RCC 7860 (cell line): ENCODE measurements around the gene CXCL14.

Source experiments
- DNase-seq: peaks from one replicate; pipeline ENCODE4 v3.0.0-alpha.2; 2015; ENCODE audit warnings: low spot score
- FAIRE-seq: peaks from 2 replicates; lab custom pipeline; 2012; peaks lifted over from hg19 to GRCh38; lab: Jason Lieb, UNC

The CXCL14 gene

GRCh38 chr5:135598691-135599395 is 20.1 kb upstream of the CXCL14 start:
- DNase-seq = no peak
- FAIRE-seq = no peak

GRCh38 chr5:135596788-135597187 is 18.0 kb upstream of the CXCL14 start:
- FAIRE-seq (no peak), DNase-seq (no peak)

GRCh38 chr5:135596157-135596763 is 17.5 kb upstream of the CXCL14 start:
- FAIRE-seq (no peak), DNase-seq (no peak)

GRCh38 chr5:135594416-135594960 is 15.7 kb upstream of the CXCL14 start:
- FAIRE-seq = no peak
- DNase-seq = no peak

GRCh38 chr5:135593886-135594285 is 15.1 kb upstream of the CXCL14 start:
- FAIRE-seq (no peak), DNase-seq (no peak)

GRCh38 chr5:135593141-135593540 is 14.3 kb upstream of the CXCL14 start:
- FAIRE-seq = no peak
- no peak for DNase-seq

GRCh38 chr5:135592312-135593045 is 13.7 kb upstream of the CXCL14 start:
- FAIRE-seq = no peak
- no peak for DNase-seq

- DNase-seq (no peak), FAIRE-seq (no peak)
These were observed 12.5 kb upstream of the CXCL14 start for GRCh38 chr5:135591277-135591676.

- FAIRE-seq (no peak), DNase-seq (no peak)
These were observed 10.4 kb upstream of the CXCL14 start for GRCh38 chr5:135589152-135589551.

- DNase-seq (no peak), FAIRE-seq (no peak)
These were observed 9.2 kb upstream of the CXCL14 start for GRCh38 chr5:135587721-135588663.

GRCh38 chr5:135584918-135585317 is 6.1 kb upstream of the CXCL14 start:
- no peak for DNase-seq
- FAIRE-seq = no peak

GRCh38 chr5:135584276-135584675 is 5.5 kb upstream of the CXCL14 start:
- no peak for FAIRE-seq
- DNase-seq = no peak

GRCh38 chr5:135582099-135582781 is 3.4 kb upstream of the CXCL14 start:
- DNase-seq (no peak), FAIRE-seq (no peak)

GRCh38 chr5:135578305-135578684 is 496 bp downstream of the CXCL14 start:
- no peak for FAIRE-seq
- DNase-seq = no peak

- FAIRE-seq (no peak), DNase-seq (no peak)
These were observed 1.4 kb downstream of the CXCL14 start for GRCh38 chr5:135577421-135577820.

- DNase-seq (no peak), FAIRE-seq (no peak)
These were observed 2.7 kb downstream of the CXCL14 start for GRCh38 chr5:135576075-135576599.

- no peak for FAIRE-seq
- no peak for DNase-seq
These were observed 4.3 kb downstream of the CXCL14 start for GRCh38 chr5:135574493-135574892.

GRCh38 chr5:135571902-135572301 is 6.9 kb downstream of the CXCL14 start:
- FAIRE-seq (no peak), DNase-seq (no peak)

GRCh38 chr5:135571066-135571609 is 7.7 kb downstream of the CXCL14 start:
- DNase-seq (no peak), FAIRE-seq (no peak)

GRCh38 chr5:135570453-135570764 is 8.4 kb downstream of the CXCL14 start:
- no peak for FAIRE-seq

More at GRCh38 chr5:135570453-135570764, 8.4 kb downstream of the CXCL14 start:
- DNase-seq = no peak
